Peyer's patch (tissue), 4 donors: ENCODE measurements around the gene HLCS.

Source experiments
- POLR2A ChIP-seq, 2 donors: fragments of 450-650 bp; IDR thresholded peaks; one replicate each; pipeline ENCODE4 v1.5.1; 2017; ENCODE audit warnings: antibody characterized with exemption in 2 of 2, mild to moderate bottlenecking in 2 of 2, moderate library complexity in 2 of 2
- TF ChIP-seq, protein P1 (sequence below), 6 experiments: fragments of 450-650 bp in 4 of 6; fragments of 200-600 bp in 2 of 6; sonication (generic) in 1 of 6; IDR thresholded peaks; one replicate each; pipeline ENCODE4 v1.5.1; 2017 to 2019; ENCODE audit warnings: antibody characterized with exemption in 6 of 6, mild to moderate bottlenecking in 3 of 6, moderate library complexity in 1 of 6

DNA sequence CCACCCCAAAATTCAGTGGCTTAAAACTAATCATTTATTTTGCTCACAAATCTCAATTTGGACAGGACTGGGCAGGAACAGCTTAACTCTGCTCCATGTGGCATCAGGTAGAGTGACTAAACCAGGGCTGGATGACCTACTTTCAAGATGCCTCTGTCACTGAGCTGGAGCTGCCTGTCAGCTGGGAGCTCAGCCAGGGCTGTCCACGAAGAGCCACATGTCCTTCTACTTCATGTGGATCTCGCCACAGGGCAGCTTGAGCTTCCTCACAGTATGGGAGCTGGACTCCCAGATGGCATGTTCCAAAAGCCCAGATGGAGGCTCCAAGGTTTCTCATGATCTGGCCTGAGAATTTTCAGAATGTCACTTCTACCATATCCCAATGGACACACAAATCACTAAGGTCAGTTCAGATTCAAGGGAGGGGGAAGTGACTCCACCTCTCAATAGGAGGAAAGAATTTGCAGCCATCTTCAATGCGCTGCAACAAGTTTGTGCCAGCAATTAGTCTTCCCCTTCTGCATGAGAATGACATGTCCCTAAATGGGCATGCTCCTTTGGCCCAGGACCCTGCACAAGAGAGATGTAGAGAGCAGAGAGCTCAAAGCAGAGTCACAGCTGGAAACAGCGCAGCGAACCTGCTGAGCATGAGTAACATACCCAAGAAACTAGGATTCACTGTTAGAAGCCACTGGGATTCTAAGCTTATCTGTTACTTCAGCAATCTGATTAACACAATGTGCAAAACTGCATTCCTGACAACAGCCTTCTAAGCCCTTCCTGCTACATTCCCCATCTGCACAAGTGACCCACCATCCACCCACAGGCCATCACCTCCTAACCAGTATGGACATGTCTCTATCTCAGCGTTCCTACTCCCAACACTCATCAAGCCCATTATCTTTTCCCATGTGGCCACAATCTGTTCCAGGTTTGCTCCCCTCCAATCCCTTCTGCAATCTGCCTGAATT is 17.0 kb downstream of the HLCS start:
- TF ChIP-seq, protein P1, sequence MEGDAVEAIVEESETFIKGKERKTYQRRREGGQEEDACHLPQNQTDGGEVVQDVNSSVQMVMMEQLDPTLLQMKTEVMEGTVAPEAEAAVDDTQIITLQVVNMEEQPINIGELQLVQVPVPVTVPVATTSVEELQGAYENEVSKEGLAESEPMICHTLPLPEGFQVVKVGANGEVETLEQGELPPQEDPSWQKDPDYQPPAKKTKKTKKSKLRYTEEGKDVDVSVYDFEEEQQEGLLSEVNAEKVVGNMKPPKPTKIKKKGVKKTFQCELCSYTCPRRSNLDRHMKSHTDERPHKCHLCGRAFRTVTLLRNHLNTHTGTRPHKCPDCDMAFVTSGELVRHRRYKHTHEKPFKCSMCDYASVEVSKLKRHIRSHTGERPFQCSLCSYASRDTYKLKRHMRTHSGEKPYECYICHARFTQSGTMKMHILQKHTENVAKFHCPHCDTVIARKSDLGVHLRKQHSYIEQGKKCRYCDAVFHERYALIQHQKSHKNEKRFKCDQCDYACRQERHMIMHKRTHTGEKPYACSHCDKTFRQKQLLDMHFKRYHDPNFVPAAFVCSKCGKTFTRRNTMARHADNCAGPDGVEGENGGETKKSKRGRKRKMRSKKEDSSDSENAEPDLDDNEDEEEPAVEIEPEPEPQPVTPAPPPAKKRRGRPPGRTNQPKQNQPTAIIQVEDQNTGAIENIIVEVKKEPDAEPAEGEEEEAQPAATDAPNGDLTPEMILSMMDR (IDR thresholded peaks at IDR 0.05), result no peak
- TF ChIP-seq POLR2A (IDR thresholded peaks at IDR 0.05), result no peak
